HG02973 (cell line): ENCODE measurements around the gene HLA-DMA.

Experiments used
- ATAC-seq: cut with Tn5 transposase; IDR thresholded peaks from one replicate; pipeline ENCODE4 v1.9.1; 2021; ENCODE audit warnings: moderate library complexity; ENCODE audit not compliant: unreplicated experiment

Gene HLA-DMA

GRCh38 chr6:32952817-32953739 is at the start of gene HLA-DMA:
HLA-DMA (minus strand) TSS chr6:32953097; CDS start chr6:32953036, 61 bp downstream.
- peak; percentile 81 for ATAC-seq

- ATAC-seq = no peak
Measured at GRCh38 chr6:33001685-33002084, 48.8 kb upstream of the HLA-DMA start.

GRCh38 chr6:33000055-33000454 is 47.2 kb upstream of the HLA-DMA start:
- no peak for ATAC-seq

GRCh38 chr6:32995448-32995847 is 42.6 kb upstream of the HLA-DMA start:
- no peak for ATAC-seq

GRCh38 chr6:32993363-32993973 is 40.6 kb upstream of the HLA-DMA start:
- ATAC-seq = no peak

- no peak for ATAC-seq
Measured at GRCh38 chr6:32991972-32992371, 39.1 kb upstream of the HLA-DMA start.

- no peak for ATAC-seq
Measured at GRCh38 chr6:32989368-32989767, 36.5 kb upstream of the HLA-DMA start.

GRCh38 chr6:32984622-32985389 is 31.9 kb upstream of the HLA-DMA start:
- no peak for ATAC-seq

GRCh38 chr6:32983964-32984621 is 31.2 kb upstream of the HLA-DMA start:
- ATAC-seq = no peak

- ATAC-seq = no peak
Measured at GRCh38 chr6:32983493-32983848, 30.6 kb upstream of the HLA-DMA start.

- no peak for ATAC-seq
Measured at GRCh38 chr6:32982702-32983492, 30.0 kb upstream of the HLA-DMA start.

GRCh38 chr6:32982084-32982701 is 29.3 kb upstream of the HLA-DMA start:
- ATAC-seq = no peak

- no peak for ATAC-seq
Measured at GRCh38 chr6:32980488-32981038, 27.7 kb upstream of the HLA-DMA start.

GRCh38 chr6:32979720-32980487 is 27.0 kb upstream of the HLA-DMA start:
- ATAC-seq = no peak

- no peak for ATAC-seq
Measured at GRCh38 chr6:32977953-32978324, 25.0 kb upstream of the HLA-DMA start.

- no peak for ATAC-seq
Measured at GRCh38 chr6:32977272-32977952, 24.5 kb upstream of the HLA-DMA start.

GRCh38 chr6:32976334-32977069 is 23.6 kb upstream of the HLA-DMA start:
- no peak for ATAC-seq

GRCh38 chr6:32975886-32976285 is 23.0 kb upstream of the HLA-DMA start:
- ATAC-seq = no peak
